Vagina (tissue), 2 donors: ENCODE results near the gene TMEM59L.

Source experiments
- CTCF ChIP-seq, 3 experiments: fragments of 450-650 bp in 2 of 3; fragments of 200-600 bp in 1 of 3; sonication (generic) in 1 of 3; IDR thresholded peaks; one replicate each; pipeline ENCODE4 v1.5.1; 2017 to 2019; ENCODE audit warnings: antibody characterized with exemption in 3 of 3, mild to moderate bottlenecking in 2 of 3, moderate library complexity in 2 of 3
- POLR2A ChIP-seq, 2 donors: fragments of 450-650 bp; IDR thresholded peaks; one replicate each; pipeline ENCODE4 v1.6.1; 2017; ENCODE audit warnings: antibody characterized with exemption in 2 of 2, mild to moderate bottlenecking in 2 of 2, moderate library complexity in 2 of 2

DNA sequence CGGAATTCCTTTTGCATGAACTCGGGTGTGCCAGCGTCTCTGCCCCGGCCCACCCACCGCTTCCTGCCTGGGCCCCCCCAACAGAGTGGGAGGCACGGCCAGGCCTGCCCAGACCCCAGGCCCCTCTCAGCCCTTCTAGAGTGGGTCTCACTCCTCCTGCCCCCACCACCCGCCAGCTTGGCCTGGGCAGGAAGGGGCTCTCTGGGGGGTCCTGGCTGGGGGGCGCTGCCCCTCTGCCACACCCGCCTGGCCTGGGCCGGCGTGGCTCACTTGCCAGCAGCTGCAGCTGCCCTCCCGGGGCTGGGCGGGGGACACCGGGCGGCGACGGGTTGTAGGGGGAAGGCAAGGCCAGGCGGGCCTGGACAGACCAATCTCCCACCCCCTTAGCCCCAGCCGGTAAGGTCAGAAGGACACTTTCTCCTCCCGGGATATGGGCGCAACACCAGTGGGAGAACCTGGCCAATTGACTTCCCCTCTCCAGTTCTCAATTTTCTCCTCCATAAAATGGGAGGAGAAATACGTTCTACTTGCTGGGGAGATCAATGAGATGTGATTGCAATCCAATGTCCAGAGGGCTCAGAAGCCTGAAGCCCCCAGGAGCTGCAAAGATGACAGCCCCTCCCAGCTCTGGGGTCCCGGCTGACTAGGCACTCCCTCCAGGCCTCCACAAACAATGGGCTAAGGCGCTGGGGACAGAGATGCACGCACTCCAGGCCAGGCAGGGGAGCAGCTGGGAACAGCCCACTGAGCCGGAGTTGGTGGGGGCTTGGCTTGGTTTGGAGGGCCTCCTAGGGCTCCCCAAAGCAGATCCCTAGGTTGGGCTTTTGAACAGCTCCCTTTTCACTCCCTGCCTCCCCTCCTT is 8.5 kb upstream of the TMEM59L start:
- no peak for TF ChIP-seq CTCF (IDR thresholded peaks at IDR 0.05)
- TF ChIP-seq POLR2A (IDR thresholded peaks at IDR 0.05): no peak
